Kidney (tissue), 14 donors: ENCODE results near the gene TRAF3. TPM values are rescaled to one million over a fixed set of nuclear protein-coding genes. Genes with fewer than 3 reads are reported as not detected.

ENCODE experiments used
- DNase-seq, 5 donors: peaks; one replicate each; pipeline ENCODE4 v3.0.0-alpha.2; 2013 to 2020
- FAIRE-seq: peaks from 2 replicates; lab custom pipeline; 2012; peaks lifted over from hg19 to GRCh38; lab: Jason Lieb, UNC
- H3K27ac ChIP-seq, 2 donors: one replicate each; pipeline ENCODE4 v1.7.0; 2013; ENCODE audit warnings: low read depth in 2 of 2, low read length in 2 of 2, inconsistent platforms in 1 of 2
- H3K27me3 ChIP-seq: one replicate; pipeline ENCODE4 v1.7.1; 2013; ENCODE audit warnings: low read length, inconsistent platforms; ENCODE audit not compliant: control insufficient read depth, insufficient read depth
- H3K36me3 ChIP-seq, 3 donors: one replicate each; pipeline versions ENCODE4 v1.7.0 to v1.7.1; 2013; ENCODE audit warnings: low read length in 3 of 3, control low read depth in 1 of 3, inconsistent platforms in 1 of 3; ENCODE audit not compliant: insufficient read depth in 3 of 3, control insufficient read depth in 2 of 3
- H3K4me1 ChIP-seq, 3 donors: one replicate each; pipeline versions ENCODE4 v1.7.0 to v1.7.1; 2013; ENCODE audit warnings: low read length in 3 of 3, inconsistent platforms in 1 of 3, low read depth in 1 of 3; ENCODE audit not compliant: control insufficient read depth in 2 of 3, insufficient read depth in 2 of 3
- H3K4me3 ChIP-seq, 3 donors: one replicate each; pipeline versions ENCODE4 v1.7.0 to v1.8.1; 2013; ENCODE audit warnings: low read length in 3 of 3, control low read depth in 1 of 3, inconsistent platforms in 1 of 3
- H3K9ac ChIP-seq, 3 donors: one replicate each; pipeline versions ENCODE4 v1.7.0 to v1.7.1; 2013; ENCODE audit warnings: low read length in 3 of 3, control low read depth in 1 of 3, inconsistent platforms in 1 of 3
- H3K9me3 ChIP-seq, 3 donors: one replicate each; pipeline versions ENCODE4 v1.7.0 to v1.7.1; 2013; ENCODE audit warnings: low read length in 3 of 3, control low read depth in 1 of 3, inconsistent platforms in 1 of 3; ENCODE audit not compliant: control insufficient read depth in 2 of 3, insufficient read depth in 1 of 3
- intact Hi-C: fragments of 100-400 bp; cut with DNase I; formaldehyde crosslinking; loops from one replicate; pipeline ENCODE4 v1.11.1; 2022
- polyA plus RNA-seq: library from polyadenylated mRNA; stranded (reverse); fragments of 350-450 nt; fragmentation: Illumina TruSeq; extraction: RNeasy Lipid Tissue Mini Kit (QIAGEN cat#74804); gene quantifications from one replicate; pipeline ENCODE4 v1.2.3, GENCODE V29; 2014; ENCODE audit warnings: low read depth, low replicate concordance; ENCODE audit not compliant: insufficient read depth
- total RNA-seq: library from RNA; stranded (reverse); fragmentation: NEBNext Ultra II Directional; extraction: Animal tissue kit (Norgen Biotek cat#: 25700); gene quantifications from one replicate; pipeline ENCODE4 v1.2.1, GENCODE V29; 2021
- TF ChIP-seq, protein P1 (sequence below): IDR thresholded peaks from 3 replicates; pipeline ENCODE4 v1.5.1; 2012; ENCODE audit warnings: mild to moderate bottlenecking, moderate library complexity, borderline replicate concordance; ENCODE audit not compliant: insufficient read depth; ENCODE audit errors: extremely low read depth
- donor health status: control.
- donor health status: control.
- donor health status: control.
- donor health status: control.
- donor health status: control.
- donor health status: DM: yes; HTN: yes; CAD: no.
- donor health status: Normal renal cell carcinoma (clear cell type).

Gene TRAF3
- total and polyA plus RNA-seq, 2 donors from 2014 or later = 5.2 to 35.4 TPM

DNA sequence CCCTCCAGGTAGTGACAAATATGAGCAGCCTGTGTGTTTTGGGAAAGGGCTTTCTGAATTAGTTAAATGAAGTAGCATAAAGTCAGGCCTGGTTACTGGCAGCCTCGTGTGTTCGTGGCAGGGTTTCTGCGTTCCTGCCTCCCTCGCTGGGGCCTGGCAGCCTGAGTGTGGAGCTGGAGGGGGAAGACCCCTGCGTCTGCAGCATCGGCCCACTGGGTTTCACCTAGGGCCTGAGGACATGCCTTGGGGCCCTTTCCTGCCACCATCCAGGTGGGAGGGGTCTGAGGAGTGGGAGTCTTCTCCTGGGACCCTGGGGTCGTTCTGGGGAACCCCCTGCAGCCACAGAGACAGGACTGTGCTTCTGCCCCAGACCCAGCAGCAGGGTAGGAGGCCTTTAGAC, 124.8 kb downstream of the TRAF3 start:
- H3K4me3 ChIP-seq = no peak overlapping the region
- TF ChIP-seq, protein P1, sequence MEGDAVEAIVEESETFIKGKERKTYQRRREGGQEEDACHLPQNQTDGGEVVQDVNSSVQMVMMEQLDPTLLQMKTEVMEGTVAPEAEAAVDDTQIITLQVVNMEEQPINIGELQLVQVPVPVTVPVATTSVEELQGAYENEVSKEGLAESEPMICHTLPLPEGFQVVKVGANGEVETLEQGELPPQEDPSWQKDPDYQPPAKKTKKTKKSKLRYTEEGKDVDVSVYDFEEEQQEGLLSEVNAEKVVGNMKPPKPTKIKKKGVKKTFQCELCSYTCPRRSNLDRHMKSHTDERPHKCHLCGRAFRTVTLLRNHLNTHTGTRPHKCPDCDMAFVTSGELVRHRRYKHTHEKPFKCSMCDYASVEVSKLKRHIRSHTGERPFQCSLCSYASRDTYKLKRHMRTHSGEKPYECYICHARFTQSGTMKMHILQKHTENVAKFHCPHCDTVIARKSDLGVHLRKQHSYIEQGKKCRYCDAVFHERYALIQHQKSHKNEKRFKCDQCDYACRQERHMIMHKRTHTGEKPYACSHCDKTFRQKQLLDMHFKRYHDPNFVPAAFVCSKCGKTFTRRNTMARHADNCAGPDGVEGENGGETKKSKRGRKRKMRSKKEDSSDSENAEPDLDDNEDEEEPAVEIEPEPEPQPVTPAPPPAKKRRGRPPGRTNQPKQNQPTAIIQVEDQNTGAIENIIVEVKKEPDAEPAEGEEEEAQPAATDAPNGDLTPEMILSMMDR = no peak
- intact Hi-C loops = no loop called here
- no peak for FAIRE-seq
- H3K9me3 ChIP-seq = no peaks in the 10 kb centered on the region
- no peaks in the 10 kb centered on the region for H3K27me3 ChIP-seq
- no peaks in the 10 kb centered on the region for H3K4me1 ChIP-seq
- H3K36me3 ChIP-seq = peaks cover 2 to 4% (median 2%) of the 10 kb centered on the region in 3 donors
- DNase-seq = no peak
- no peak overlapping the region for H3K27ac ChIP-seq
- no peak overlapping the region for H3K9ac ChIP-seq

DNA sequence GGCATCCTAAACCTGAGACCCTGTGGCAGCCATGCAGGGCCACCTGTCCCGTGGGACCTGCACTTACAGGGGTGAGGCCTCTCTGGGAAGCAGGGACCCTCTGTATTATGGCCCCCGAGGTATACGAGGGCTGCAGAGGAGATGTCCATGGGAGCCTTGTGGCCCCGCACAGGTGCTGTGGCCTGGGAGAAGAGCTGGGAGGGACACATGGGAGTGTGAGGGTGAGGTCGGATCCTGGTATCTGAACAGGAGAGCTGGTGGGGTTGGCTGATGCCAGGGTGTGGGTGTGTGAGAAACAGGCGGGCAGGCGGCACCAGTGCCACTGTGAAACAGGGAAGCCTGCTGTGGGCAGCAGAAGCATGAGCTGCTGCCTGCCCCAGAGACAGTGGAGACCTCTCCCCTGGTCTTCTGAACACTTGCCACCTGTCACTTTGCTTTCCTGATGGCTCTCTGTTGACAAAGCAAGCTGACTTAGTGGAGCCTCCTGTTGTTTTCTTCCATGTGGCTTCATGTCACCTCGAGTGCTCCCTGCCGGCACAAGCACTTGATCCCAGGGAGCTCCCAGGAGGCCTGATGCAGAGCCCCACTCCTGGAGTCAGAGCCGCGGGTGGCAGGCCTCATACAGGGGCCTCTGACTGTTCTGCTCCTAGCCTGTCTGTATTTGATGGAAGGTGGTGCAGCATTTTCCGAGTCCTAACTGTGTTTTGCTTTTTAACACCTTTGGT, 125.4 kb downstream of the TRAF3 start:
- no peaks in the 10 kb centered on the region for H3K4me1 ChIP-seq

DNA sequence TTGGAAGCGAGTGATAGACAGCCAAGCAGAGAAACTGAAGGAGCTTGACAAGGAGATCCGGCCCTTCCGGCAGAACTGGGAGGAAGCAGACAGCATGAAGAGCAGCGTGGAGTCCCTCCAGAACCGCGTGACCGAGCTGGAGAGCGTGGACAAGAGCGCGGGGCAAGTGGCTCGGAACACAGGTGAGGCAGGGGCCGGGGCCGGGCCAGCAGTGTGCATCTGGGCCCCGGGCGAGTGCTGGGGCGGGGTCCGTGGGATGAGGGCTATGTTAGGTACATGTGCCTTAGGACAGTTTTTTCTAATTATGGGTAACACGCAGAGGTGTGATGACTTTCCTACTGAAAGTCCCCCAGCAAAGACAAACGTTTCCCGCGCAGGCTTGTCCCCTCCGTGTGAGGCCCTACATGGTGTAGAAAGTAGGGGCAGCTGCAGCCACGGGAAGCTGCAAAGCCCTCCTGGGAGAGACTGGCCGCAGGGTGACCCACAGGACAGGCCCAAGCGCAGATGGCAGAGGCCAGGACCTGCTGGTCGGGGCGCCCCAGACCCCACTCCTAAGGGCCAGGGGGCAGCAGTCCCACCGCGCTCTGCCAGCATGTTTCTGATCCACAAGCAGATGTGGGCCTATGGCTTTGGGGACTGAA, 126.1 kb downstream of the TRAF3 start:
- no peak overlapping the region for H3K4me3 ChIP-seq
- no peak overlapping the region for H3K9ac ChIP-seq
- intact Hi-C loops = no loop called here
- H3K27me3 ChIP-seq = no peaks in the 10 kb centered on the region
- H3K27ac ChIP-seq = no peak overlapping the region
- FAIRE-seq (no peak), DNase-seq (peak in 1 of 5 donors; percentile 49)
- TF ChIP-seq, protein P1 = no peak
- peaks cover 2 to 4% (median 2%) of the 10 kb centered on the region in 3 donors for H3K36me3 ChIP-seq
- H3K4me1 ChIP-seq = no peaks in the 10 kb centered on the region
- H3K9me3 ChIP-seq = no peaks in the 10 kb centered on the region

More for the DNA sequence above, 125.4 kb downstream of the TRAF3 start:
- DNase-seq = no peak
- TF ChIP-seq, protein P1 = no peak
- Histone ChIP-seq H3K27ac (no peak overlapping the region), H3K36me3 (peaks cover 2 to 4% (median 2%) of the 10 kb centered on the region in 3 donors), H3K9ac (no peak overlapping the region), H3K9me3 (no peaks in the 10 kb centered on the region), H3K4me3 (no peak overlapping the region), H3K27me3 (no peaks in the 10 kb centered on the region)
- no peak for FAIRE-seq
- intact Hi-C loops = no loop called here
